ENCODE data around the gene ACLY. TPM values are rescaled to one million over a fixed set of nuclear protein-coding genes. Genes with fewer than 3 reads are reported as not detected.

Gene ACLY
- total RNA-seq, 1 experiment from 2014 or later = 279 TPM

- Histone ChIP-seq H3K79me1 (ENCODE audit: insufficient read depth, low read depth, low read length, poor library complexity, severe bottlenecking) (no peaks in the 10 kb centered on the region), H3K4me1 (ENCODE audit: insufficient read depth, low read length) (no peaks in the 10 kb centered on the region), H3K27me3 (ENCODE audit: insufficient read depth, low read length) (no peaks in the 10 kb centered on the region), H3K9me3 (ENCODE audit: control insufficient read depth, low read depth, low read length) (no peaks in the 10 kb centered on the region), H3K18ac (ENCODE audit: insufficient read length, low read depth, low read length) (no peak overlapping the region), H3T11ph (ENCODE audit: low read length) (no peak overlapping the region), H4K91ac (ENCODE audit: insufficient read length, low read depth, low read length) (no peak overlapping the region), H3K4ac (ENCODE audit: low read depth, low read length) (no peak overlapping the region), H4K5ac (ENCODE audit: insufficient read length, low read depth, low read length) (no peak overlapping the region), H3K14ac (ENCODE audit: insufficient read depth, low read length) (no peak overlapping the region), H3K9ac (ENCODE audit: extremely low read depth, insufficient read length, low read length) (no peak overlapping the region), H3K23me2 (ENCODE audit: insufficient read length, low read depth, low read length, poor library complexity, severe bottlenecking) (no peaks in the 10 kb centered on the region), H3K27ac (ENCODE audit: insufficient read length, low read depth, low read length) (no peak overlapping the region), H2AK5ac (ENCODE audit: insufficient read length, low read length) (no peak overlapping the region), H4K8ac (replicated peaks; ENCODE audit: insufficient read length, low read depth, low read length) (no peak overlapping the region), H3K79me2 (ENCODE audit: insufficient read depth, low read length) (no peaks in the 10 kb centered on the region), H3K23ac (ENCODE audit: insufficient read length, low read depth, low read length) (no peak overlapping the region), H2BK12ac (ENCODE audit: insufficient read length, low read depth, low read length) (no peak overlapping the region), H3K56ac (ENCODE audit: insufficient read length, low read depth, low read length) (no peak overlapping the region), H2BK5ac (ENCODE audit: insufficient read length, low read length) (no peak overlapping the region), H2AFZ (ENCODE audit: low read length) (no peak overlapping the region), H3K4me2 (ENCODE audit: insufficient read depth, insufficient read length, low read length) (no peak overlapping the region), H2BK20ac (ENCODE audit: low read depth, low read length, poor library complexity, severe bottlenecking) (no peak overlapping the region), H2BK120ac (ENCODE audit: low read depth, low read length, poor library complexity, severe bottlenecking) (no peak overlapping the region), H4K20me1 (ENCODE audit: control insufficient read depth, insufficient read depth, insufficient read length) (no peaks in the 10 kb centered on the region), H2BK15ac (ENCODE audit: low read depth, low read length) (no peak overlapping the region)
- WGBS (ENCODE audit: extremely low coverage, insufficient read length, low lambda C conversion rate) = no CpG with 5 or more reads among the region's 6 CpGs
- Mint-ChIP-seq H3K4me1 (no peaks in the 10 kb centered on the region), H3K27ac (peak overlapping the region in 1 of 3 experiments; percentile 67; a peak in 3 of 7 replicates), H3K9me3 (no peaks in the 10 kb centered on the region), H3K4me3 (no peak overlapping the region), H3K27me3 (ENCODE audit: low read depth) (no peaks in the 10 kb centered on the region; the same call in 1 of the 2 replicates), H3K36me3 (ENCODE audit: insufficient read depth in 1 of 3, low read depth in 3 of 3) (peaks cover 58 to 87% (median 82%) of the 10 kb centered on the region in 3 experiments; a peak in 6 of 7 replicates)
- TF ChIP-seq, protein P1, sequence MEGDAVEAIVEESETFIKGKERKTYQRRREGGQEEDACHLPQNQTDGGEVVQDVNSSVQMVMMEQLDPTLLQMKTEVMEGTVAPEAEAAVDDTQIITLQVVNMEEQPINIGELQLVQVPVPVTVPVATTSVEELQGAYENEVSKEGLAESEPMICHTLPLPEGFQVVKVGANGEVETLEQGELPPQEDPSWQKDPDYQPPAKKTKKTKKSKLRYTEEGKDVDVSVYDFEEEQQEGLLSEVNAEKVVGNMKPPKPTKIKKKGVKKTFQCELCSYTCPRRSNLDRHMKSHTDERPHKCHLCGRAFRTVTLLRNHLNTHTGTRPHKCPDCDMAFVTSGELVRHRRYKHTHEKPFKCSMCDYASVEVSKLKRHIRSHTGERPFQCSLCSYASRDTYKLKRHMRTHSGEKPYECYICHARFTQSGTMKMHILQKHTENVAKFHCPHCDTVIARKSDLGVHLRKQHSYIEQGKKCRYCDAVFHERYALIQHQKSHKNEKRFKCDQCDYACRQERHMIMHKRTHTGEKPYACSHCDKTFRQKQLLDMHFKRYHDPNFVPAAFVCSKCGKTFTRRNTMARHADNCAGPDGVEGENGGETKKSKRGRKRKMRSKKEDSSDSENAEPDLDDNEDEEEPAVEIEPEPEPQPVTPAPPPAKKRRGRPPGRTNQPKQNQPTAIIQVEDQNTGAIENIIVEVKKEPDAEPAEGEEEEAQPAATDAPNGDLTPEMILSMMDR (conservative IDR thresholded peaks at IDR 0.05) = no peak
- no peak for DNase-seq
These were observed 30.3 kb downstream of the ACLY start for GRCh38 chr17:41888332-41888965.

Data from H9 (cell line).